Cerebellar cortex (tissue), 1 donor: ENCODE results near the gene ITGB1BP2.
A peak's percentile ranks its signal among the peaks of the same experiment; 100 is the strongest.
"Not testable (repeated sequence)": the region's sequence is repeated elsewhere in the genome, so short reads cannot be mapped to it uniquely, and the experiment has no call there.

Source experiments
- DNase-seq: peaks from one replicate; pipeline ENCODE4 v3.0.0-alpha.2; 2015; ENCODE audit warnings: low spot score

ITGB1BP2 gene

DNA sequence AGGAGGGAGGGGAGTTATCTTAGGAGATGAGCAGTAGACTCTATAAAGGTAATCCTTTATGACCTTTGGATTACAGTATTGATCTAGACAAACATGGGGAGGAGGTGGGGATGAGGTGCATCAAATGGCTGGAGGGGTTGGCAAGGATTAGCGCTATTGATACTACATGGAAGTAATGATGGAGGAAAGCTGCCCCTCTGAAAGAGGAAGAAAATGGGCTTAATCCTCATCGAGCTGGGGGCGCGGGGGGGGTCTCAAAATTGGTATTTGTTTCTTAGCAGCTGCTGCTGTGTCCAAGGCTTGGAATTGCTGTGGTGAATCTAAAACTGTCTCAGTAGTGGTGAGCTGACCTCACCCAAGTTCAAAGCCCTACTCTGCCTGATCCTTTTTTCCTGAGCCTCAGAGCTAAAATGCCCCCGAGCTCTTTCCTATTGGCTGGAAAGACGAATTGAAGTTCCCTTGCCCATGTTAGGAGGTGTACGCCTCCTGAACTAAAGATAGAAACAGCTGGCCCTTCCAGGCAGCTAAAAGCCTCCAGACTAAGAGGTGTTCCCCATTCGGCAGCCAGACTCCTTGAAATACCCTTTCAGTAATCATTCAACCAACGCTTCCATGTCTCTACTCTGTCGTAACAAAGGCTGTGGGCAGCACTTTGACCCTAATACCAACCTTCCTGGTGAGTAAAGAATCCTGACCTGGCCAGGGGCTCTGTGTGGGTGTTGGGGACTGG lies at the start of gene ITGB1BP2:
TSS of gene ITGB1BP2 (plus strand) at position 556 of the 730 bp plus-strand sequence. CDS start at position 613, 57 bp downstream.
- DNase-seq, result peak; percentile 51

DNA sequence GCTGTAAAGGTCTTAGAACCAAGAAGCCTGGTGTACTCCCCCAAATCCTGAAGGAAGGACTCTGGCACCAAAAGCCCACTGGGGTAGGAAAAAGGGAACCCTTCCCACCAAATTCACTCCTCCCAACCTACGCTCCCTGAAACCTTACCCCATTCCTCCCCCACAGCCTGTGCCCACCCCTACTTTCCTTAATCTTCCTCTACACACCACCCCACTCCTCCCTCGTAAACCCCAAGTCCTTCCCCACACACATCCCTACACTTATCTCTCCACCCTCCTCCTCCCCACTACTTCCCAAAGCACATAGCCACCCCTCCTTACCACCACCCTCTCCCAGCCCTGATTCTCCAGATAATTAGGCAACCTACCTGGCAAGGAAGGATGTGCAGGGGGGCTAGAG lies 49.3 kb upstream of the ITGB1BP2 start:
- no peak for DNase-seq

DNA sequence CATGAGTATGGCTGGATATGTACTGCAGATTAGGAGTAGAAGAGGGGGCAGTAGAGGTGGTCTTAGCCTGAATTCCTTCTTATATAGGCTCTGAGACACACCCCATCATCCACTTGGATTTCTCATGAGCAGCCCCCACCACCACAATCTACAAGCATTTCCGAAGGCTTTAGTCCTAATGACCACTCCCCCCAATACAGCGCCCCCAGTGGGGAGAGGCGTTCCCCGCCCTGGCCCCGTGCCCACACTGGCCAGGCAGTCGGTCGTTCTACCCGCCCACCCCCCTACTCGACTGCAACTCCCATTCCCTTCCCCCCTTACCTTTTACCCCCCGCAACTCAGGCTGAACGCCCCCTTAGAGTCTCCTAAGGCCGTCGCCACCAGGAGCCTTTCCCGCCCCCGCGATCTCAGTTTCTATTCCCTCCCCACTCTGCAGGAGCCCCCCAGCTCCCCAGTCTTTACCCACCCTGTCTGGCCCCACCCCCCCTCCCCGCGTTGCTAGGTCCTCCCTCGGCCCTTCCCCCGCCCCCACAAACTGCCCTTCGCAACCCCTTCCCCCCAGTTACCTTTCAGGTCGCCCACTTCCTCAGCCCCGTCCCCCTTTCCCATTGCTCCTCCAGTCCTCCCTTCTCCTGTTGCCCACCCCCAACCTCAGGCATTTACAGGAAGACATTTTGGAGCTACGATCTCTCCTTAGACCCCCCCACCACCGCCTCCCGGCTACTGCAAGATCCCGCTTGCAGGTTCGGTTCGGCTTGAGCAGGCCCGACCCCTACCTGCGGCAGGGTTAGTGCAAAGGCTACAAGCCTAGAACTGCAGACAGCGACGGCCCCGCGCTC lies 48.1 kb upstream of the ITGB1BP2 start:
- DNase-seq, result peak; percentile 29

DNA sequence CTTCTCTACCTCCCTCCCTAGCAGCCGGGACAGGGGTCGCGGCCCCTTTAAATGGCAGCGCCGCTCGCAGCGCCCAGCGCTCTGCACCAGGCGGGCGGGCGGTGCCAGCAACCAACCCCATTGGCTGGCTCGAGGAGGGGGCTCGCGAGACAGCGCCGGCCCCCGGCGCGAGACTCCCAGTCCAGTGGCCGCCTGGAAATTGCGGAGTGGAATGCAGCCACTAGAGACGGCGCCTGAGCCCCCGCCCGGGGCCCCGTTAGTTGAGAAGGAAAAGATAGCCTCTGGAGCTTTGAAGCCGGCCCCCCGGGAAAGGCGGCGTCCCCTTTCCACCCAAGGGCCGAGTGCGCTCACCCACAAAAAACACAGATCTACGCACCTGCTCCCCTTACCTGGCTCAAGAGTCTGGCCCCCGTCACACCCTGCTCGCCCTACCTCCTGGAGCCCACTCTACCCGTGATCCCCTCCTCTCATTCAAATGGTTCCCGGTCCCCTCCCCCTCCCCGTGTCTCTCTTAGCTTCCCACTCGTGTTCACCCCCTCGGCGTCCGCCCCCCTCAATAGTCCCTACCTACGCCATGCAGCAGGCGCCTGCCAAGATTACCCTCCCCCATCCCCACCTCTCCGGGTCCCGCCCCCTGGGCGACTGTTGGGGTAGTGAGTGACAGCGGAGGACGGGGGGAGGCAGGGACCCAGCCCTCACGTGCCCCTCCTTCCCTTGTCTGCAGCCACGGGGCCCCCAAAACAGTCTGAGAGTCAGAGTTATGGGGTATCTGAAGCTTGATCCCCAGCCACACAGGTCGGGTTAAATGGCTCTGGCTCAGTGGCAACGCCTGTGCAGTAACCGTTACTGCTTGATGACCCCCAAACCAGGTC lies 47.2 kb upstream of the ITGB1BP2 start, which contains the start of gene ZMYM3:
TSS of gene ZMYM3 (minus strand) at position 49 of the 872 bp plus-strand sequence. CDS start 885 bp downstream, outside the sequence.
- peak; percentile 83 for DNase-seq

DNA sequence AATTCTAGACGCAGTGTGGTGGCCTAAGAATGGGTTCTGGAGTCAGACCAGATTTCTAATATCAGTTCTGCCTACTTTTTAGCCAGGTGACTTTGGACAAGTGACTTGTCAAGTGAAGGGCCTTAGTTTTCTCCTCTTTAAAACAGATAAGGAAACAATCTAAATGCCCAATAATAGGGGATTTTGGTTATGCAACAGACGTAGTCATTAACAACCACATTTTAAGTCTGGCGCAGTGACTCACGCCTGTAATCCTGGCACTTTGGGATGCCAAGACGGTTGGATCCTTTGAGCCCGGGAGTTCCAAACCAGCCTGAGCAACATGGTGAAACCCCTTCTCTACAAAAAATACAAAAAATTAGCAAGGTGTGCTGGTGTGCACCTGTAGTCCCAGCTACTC lies 45.5 kb upstream of the ITGB1BP2 start:
- no peak for DNase-seq

DNA sequence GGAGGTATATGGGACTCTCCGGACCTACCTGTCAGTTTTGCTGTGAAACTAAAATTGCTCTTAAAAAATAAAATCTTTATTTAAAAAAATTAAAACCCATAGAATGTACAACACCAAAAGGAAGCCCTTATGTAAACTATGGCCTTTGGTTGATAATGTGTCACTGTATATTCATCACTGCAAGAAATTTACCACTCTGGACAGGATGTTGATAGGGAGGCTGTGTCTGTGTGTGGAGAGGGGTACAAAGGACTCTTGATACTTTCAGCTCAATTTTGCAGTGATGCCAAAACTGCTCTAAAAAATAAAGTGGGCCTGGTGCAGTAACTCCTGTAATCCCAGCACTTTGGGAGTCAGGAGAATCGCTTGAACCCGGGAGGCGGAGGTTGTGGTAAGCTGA lies 44.7 kb upstream of the ITGB1BP2 start:
- no peak for DNase-seq

DNA sequence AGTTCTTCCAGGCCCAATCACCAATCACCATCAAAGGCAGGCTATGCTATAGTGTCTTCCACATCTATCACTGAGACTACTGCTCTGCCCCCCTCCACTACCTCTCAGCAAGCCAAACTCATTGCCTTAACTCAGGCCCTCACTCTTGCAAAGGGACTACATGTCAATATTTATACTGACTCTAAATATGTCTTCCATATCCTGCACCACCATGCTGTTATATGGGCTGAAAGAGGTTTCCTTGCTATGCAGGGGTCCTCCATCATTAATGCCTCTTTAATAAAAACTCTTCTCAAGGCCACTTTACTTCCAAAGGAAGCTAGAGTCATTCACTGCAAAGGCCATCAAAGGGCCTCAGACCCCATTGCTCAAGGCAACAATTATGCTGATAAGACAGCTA lies 32.9 kb upstream of the ITGB1BP2 start:
- DNase-seq, result not testable (repeated sequence)

DNA sequence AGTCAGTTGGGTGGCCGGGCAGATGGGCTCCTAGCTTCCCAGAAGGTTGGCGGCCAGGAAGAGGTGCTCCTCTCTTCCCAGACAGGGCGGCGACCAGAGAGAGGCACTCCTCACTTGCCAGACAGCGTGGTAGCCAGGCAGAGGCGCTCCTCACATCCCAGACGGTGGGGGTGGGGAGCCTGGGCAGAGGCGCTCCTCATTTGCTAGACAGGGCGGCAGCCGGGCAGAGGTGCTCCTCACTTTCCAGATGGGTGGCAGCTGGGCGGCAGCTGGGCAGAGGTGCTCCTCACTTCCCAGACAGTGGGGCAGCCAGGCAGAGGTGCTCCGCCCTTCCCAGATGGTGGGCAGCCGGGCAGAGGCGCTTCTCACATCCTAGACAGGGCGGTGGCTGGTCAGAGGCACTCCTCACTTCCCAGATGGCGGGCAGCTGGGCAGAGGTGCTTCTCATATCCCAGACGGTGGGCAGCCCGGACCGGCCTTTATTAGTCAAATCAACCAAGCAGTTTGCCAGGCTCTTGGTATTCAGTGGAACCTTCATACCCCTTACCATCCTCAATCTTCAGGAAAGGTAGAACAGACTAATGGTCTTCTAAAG lies 31.7 kb upstream of the ITGB1BP2 start:
- DNase-seq, result no peak

DNA sequence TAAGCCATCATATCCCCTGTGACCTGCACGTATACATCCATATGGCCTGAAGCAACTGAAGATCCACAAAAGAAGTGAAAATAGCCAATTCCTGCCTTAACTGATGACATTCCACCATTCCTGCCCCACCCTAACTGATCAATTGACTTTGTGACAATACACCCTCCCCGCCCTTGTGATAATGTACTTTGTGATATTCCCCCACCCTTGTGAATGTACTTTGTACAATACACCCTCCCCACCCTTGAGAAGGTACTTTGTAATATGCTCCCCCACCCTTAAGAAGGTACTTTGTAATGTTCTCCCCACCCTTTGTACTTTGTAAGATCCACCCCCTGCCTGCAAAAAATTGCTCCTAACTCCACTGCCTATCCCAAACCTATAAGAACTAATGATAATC lies 29.2 kb upstream of the ITGB1BP2 start:
- DNase-seq, result not testable (repeated sequence)

DNA sequence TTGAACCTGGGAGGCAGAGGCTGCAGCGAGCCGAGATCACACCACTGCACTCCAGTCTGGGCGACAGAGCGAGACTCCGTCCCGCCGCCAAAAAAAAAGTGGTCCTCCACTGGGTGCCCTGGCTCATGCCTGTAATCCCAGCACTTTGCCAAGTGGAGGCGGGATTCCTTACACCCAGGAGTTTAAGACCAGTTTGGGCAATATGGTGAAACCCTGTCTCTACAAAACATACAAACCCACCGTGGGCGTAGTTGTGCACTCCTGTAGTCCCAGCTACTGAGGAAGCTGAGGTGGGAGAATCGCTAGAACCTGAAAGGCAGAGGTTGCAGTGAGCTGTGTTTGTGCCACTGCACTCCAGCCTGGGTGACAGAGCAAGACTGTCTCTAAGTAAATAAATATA lies 20.2 kb upstream of the ITGB1BP2 start:
- DNase-seq, result not testable (repeated sequence)

DNA sequence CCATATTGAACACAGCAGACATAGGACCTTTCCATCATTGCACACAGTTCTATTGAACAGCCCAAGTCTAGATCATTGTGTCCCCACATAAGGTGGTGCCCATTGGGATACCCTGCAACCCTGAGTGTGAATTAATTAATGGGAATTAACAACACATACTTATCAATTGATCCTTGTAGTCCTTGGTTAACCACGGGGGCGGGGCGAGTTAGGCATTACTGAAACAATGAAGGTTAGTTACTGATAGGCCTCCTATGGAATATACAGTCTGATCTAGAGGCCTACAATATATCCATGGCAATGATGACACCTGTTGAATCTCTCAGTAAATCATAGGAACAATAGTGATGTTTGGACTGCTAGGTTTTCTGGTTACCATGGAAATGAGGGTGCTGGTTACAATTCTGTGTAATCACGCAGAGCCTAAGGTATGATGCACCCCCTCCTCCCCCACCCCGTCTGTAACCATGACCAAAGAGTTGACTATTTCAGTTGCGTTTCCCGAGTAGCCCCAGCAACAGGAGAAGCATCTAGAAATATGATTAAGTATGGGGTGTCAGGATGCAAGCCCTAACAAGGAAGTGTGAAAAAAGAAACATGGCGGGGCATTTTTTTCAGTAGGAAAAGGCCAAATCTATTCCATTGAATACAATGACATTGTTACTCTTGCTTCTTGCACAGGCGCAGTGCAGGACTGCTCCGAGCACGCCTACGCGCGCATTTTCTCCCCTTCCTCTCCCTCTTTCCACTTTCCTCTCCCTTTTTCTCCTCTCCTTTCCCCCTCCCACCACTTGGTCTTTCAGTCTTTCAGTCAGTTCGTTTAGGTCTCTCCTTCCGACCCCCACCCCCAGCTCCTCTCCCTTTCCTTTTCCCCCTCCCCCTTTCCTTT lies 18.8 kb upstream of the ITGB1BP2 start:
- DNase-seq, result no peak

DNA sequence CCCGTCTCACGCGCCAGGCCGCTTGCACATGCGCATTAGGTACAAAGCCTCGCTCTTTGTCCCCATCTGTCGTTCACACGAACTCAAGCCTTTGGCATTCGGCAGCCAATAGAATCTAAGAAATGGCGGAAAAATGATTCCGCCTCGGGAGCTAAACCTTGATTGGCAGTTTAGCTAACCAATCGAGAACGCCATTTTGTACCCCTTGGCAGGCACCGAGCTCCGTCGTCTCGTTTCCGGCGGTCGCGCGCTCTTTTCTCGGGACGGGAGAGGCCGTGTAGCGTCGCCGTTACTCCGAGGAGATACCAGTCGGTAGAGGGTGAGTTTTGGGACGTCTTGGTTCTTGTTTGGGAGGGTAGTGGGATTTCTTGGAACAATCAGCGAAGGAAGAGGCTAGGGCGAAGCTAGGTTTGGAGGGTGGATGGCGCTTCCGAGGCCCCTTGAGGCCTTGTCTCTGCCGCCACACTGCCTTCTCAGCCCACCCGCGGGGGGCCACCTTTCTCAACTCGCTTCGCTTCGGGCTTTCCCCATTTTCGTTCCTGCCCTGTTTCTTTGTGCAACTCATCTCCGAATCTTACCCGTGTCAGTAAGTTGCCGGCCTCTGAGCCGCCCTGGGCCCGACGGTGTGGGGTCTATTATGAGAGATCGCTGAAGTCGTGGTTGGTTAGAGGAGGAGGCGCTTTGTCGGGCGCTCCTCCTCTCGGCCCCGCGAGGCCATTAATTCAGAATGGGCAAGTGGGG lies 18.0 kb upstream of the ITGB1BP2 start, which contains the start of gene NONO:
TSS of gene NONO (plus strand) at position 233 of the 741 bp plus-strand sequence. CDS start 7,003 bp downstream, outside the sequence.
- peak; percentile 97 for DNase-seq

DNA sequence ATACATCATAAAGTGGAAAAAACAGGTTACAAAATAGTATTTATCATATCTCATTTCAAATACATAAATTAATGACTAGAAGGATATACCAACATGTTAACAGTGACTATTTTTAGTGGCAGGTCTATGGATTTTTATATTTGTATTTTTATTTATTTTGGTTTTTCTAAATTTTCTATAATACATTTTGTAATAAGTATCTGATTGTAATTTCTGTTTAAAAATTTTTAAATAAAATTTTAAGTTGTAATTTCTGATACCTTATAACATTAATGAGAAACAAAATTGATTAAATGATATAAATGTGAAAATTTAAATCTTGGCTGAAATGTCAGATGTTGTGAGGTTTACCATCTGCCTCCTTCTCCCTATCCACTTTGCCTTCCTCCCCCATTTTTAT lies 15.6 kb upstream of the ITGB1BP2 start:
- DNase-seq, result no peak

DNA sequence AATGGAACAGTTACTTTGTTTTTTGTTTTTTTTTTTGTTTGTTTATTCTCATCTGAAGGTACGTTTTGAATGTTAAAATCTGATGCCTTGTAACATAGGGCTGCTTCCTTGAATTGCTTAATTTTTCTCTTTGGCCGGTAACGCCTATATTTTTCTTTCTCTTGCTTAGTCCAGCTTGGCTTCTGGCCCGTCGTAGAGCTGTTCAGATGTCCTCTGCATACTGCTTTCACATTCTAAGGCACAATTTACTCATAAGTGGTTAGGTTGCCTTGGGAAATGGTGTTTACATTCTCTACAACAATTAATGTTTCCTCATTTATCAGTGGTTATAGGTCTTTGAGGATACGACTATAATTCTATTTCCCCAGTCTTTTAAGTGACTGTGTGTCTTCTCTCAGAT lies 10.2 kb upstream of the ITGB1BP2 start:
- no peak for DNase-seq

DNA sequence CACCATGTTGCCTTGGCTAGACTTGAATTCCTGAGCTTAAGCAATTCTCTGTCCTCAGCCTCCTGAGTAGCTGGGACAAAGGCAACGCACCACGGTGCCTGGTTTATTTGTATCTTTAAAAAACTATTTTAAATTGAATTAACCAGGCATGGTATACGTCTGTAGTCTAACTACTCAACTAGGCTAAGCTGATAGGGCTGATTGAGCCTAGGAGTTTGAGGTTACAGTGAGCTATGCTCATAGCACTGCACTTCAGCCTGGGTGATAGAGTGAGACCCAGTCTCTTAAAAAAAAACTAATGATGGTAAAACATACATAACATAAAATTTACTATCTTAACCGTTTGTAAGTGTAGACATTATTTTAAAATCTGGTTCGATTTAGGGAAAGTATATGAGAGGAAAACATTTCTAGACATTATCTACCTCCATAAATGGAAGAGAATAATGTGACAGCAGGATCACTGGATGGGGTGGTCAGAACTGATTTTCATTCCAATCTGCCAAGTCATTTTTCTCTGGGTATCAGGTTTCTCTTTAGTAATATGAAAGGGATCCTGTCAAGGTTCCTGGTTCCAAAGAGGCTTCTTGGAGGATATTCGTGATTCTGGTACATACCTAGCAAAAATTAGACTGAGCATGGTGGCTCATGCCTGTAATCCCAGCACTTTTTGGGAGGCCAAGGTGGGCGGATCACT lies 8.7 kb upstream of the ITGB1BP2 start:
- no peak for DNase-seq

DNA sequence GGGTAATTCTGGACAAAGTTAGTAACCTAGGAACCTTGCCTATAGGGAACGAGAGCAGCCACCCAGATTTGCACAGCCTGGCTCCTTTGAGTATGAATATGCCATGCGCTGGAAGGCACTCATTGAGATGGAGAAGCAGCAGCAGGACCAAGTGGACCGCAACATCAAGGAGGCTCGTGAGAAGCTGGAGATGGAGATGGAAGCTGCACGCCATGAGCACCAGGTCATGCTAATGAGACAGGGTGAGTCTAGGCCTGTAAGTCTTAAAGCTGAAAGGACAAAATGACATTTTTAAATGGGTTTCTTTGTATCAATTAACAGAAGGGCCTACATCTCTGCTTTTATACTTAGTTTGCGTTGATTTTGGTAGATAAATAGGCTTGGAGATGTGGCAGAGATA lies 4.7 kb upstream of the ITGB1BP2 start:
- DNase-seq, result no peak

DNA sequence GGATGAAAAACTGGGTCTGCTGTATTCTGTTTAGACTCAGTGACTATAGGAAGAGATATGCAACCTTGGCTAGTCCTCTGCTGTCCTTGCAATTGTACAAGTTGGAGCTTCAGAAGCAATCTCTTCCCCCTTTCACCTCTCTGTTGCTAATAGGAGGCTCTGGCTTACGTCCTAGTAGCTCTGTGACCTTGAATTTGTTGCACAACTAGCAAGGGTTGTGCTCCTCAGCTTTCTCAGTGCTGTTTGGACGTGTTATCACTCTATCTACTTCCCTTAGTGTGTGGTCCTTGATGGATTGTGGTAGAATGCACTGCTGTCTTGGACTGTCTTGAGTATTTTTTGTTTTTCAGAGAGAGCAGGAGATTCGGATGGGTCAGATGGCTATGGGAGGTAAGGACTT lies 3.4 kb upstream of the ITGB1BP2 start:
- no peak for DNase-seq

DNA sequence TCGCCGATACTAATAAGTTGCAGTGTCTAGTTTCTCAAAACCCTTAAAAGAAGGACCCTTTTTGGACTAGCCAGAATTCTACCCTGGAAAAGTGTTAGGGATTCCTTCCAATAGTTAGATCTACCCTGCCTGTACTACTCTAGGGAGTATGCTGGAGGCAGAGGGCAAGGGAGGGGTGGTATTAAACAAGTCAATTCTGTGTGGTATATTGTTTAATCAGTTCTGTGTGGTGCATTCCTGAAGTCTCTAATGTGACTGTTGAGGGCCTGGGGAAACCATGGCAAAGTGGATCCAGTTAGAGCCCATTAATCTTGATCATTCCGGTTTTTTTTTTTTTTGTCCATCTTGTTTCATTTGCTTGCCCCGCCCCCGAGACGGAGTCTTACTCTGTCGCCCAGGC lies 1.5 kb upstream of the ITGB1BP2 start:
- DNase-seq, result not testable (repeated sequence)

DNA sequence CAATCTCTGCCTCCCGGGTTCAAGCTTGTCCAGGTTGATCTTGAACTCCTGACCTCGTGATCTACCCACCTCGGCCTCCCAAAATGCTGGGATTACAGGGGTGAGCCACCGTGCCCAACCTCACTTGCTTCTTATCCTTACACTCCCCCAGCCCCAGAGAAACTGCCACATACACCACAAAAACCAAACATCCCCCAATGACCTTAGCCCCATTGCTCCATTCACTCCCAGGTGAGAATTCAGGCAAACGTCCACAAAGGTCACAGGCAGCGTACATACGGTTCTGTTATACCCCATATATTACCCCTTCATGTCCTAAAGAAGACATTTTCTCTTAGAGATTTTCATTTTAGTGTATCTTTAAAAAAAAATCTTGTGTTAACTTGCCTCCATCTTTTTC lies 1.1 kb upstream of the ITGB1BP2 start:
- not testable (repeated sequence) for DNase-seq
